KBM-7 (cell line): ENCODE results near the gene NCLN.

Experiments used
- DNase-seq: peaks from one replicate; pipeline ENCODE4 v3.0.0-alpha.2; 2015
- in situ Hi-C: fragments of 300-500 bp; cut with MboI; formaldehyde crosslinking; loops from 2 replicates; pipeline ENCODE4 v1.14.3; 2020; ENCODE audit warnings: low sequenced_read_pairs, low pct_unique_long_range_greater_than_20kb, mixed read lengths

NCLN gene, protein sequence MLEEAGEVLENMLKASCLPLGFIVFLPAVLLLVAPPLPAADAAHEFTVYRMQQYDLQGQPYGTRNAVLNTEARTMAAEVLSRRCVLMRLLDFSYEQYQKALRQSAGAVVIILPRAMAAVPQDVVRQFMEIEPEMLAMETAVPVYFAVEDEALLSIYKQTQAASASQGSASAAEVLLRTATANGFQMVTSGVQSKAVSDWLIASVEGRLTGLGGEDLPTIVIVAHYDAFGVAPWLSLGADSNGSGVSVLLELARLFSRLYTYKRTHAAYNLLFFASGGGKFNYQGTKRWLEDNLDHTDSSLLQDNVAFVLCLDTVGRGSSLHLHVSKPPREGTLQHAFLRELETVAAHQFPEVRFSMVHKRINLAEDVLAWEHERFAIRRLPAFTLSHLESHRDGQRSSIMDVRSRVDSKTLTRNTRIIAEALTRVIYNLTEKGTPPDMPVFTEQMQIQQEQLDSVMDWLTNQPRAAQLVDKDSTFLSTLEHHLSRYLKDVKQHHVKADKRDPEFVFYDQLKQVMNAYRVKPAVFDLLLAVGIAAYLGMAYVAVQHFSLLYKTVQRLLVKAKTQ

DNA sequence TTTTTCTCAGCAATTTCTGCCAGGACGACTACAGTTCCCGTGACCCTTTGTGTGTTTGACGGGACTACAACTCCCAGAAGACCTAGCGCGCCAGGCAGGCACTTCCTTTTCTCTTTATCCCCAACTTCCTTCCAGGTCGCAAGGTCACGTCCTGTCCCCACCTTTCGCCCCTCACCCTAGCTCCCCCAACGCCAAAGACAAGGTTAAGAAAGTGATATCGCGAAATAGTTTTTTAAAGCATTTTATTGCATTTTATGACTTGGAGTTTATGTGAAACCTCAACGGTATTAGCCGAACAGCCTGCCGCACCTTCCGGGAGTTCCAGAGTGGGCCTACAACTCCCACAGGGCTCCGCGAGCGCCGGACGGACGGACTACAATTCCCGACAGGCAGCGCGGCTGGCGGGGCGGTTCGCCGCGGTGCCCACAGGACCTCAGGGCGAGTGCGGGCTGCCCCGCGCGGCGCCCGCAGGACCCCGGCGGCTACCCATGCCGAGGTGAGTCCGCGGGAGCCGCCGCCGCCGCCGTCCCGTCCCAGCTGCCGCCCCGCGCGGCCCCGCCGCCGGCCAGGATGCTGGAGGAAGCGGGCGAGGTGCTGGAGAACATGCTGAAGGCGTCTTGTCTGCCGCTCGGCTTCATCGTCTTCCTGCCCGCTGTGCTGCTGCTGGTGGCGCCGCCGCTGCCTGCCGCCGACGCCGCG lies at the start of gene NCLN:
Gene NCLN (plus strand): TSS at position 470 of the 699 bp plus-strand sequence. CDS start 101 bp downstream, at position 571.
- in situ Hi-C loops, result no loop called here
- peak; percentile 96 for DNase-seq

DNA sequence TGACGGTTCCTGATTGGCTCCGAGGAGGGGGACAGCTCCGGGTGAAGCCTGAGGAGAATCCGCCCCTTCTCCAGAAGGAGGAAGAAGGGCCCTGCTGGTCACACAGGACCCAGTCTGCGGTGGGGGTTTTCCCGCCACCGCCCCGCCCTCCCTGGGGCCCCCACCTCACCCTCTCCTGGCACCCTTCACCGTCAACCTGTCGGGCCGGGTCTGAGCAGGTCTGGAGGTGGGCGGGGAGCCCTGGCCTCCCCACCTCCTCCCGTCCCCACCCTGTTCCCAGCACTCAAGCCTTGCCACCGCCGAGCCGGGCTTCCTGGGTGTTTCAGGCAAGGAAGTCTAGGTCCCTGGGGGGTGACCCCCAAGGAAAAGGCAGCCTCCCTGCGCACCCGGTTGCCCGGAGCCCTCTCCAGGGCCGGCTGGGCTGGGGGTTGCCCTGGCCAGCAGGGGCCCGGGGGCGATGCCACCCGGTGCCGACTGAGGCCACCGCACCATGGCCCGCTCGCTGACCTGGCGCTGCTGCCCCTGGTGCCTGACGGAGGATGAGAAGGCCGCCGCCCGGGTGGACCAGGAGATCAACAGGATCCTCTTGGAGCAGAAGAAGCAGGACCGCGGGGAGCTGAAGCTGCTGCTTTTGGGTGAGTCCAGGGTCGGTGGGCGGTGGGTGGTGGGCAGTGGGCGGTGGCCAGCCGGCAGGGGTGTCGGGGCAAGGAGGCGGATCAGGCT lies 49.6 kb upstream of the NCLN start, which contains the start of gene GNA15:
Gene GNA15 (plus strand): TSS at position 73 of the 723 bp plus-strand sequence. CDS start 418 bp downstream, at position 491.
- peak; percentile 62 for DNase-seq
- in situ Hi-C loops, result no loop called here

DNA sequence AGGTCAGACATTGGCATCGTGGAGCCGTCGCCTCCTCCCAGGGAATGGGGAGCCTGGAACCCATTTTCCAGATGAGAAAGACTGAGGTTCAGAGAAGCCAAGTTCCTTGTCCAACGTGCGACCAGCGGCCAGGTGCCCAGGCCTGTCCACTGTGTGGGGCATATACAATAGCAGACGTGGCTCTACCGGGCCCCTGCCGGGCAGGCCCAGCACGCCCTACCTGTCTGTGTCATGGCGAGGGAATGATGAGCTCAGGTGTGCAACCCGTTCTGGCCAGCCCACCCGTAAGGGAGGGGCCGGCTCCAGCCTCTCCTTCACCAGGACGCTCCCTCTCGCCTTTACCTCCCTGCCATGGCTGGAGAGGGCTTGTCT lies 49.1 kb upstream of the NCLN start:
- in situ Hi-C loops, result no loop called here
- DNase-seq, result no peak

DNA sequence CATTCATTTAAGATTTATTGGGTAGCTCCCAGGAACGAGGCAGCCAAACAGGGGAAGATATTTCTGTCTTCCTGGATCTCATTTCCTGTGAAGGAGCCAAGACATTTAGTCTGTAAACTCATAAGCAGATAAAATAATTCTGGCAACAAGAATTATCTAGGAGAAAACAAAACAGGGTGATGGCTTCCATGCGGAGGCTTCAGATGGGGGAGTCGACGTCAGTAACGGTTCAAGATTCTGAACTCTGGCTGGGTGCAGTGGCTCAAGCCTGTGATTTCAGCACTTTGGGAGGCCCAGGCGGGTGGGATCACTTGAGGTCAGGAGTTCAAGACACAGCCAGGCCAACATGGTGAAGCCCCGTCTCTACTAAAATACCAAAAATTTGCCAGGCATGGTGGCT lies 48.6 kb upstream of the NCLN start:
- in situ Hi-C loops, result no loop called here
- DNase-seq, result peak; percentile 37

DNA sequence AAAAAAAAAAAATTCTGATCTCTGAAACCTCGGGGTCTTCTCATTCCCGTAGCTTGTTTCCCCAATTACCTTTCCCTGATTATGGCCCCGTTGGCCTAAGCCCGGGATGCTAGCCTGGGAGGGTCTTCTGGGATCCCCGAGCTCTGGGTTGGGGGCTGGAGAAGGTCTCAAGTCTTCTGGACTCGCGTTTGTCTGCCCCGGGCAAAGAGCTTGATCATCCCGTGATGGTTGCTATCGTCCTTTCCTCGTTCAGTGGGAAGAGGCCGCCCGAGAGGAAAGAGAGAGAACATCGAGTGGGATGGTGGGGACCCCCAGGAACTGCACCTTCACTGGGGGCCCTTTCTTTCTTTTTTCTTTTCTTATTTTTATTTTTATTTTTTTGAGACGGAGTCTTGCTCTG lies 47.5 kb upstream of the NCLN start:
- DNase-seq, result no peak
- in situ Hi-C loops, result no loop called here

DNA sequence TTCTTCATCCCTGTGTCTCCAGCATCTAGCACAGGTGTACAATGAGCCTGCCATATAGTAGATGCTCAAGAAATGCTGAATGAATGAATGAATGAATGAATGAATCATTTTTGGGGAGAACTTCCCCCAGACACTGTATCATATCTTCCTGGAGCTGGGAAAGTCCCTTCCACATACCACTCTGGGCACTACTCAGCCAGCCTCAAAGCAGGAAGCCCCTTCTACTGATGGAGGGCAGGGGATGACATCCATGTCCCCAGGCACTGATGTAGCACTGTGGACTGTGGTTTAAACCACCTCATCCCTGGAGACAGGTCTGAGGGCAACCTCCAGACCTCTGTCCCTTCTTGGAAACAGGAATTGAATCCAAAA lies 45.1 kb upstream of the NCLN start:
- no peak for DNase-seq
- in situ Hi-C loops, result no loop called here

DNA sequence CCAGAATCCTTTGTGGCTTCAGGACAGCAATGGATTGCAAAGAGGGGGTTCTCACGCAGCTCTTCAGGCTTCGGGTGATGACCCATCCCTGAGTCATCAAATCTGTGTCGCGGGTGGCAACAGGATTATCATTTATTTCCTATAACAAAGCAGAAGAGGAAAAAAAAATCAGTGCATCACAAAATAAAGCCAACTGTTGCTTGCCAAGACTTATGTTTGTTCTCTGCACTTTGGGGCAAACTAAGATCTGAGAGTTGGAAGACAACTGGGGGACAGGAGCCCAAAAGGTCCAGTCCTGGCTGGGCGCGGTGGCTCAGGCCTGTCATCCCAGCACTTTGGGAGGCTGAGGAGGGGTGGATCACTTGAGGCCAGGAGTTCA lies 43.4 kb upstream of the NCLN start:
- in situ Hi-C loops, result no loop called here
- DNase-seq, result no peak

DNA sequence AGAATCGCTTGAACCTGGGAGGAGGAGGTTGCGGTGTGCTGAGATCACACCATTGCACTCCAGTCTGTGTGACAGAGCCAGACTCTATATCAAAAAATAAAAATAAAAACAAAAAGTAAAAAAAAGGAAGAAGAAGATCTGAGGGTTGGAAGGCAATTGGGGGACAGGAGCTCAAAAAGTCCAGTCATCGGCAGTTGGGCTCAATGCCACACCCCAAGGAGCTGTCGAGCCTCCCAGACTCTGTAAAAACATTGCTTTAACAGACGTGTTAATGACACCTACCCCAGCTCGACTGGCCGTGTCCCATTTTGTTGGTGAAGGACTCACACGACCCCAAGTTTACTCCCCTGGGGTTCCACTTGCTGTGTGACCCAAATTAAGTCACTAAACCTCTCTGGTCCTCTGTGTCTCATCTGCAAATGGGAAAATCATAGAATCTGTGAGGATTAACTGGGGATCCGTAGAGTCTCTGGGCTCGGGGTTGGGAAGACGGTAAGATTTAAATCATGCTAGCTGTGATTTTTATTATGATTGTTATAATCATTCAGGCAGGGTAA lies 42.9 kb upstream of the NCLN start:
- in situ Hi-C loops, result no loop called here
- no peak for DNase-seq

DNA sequence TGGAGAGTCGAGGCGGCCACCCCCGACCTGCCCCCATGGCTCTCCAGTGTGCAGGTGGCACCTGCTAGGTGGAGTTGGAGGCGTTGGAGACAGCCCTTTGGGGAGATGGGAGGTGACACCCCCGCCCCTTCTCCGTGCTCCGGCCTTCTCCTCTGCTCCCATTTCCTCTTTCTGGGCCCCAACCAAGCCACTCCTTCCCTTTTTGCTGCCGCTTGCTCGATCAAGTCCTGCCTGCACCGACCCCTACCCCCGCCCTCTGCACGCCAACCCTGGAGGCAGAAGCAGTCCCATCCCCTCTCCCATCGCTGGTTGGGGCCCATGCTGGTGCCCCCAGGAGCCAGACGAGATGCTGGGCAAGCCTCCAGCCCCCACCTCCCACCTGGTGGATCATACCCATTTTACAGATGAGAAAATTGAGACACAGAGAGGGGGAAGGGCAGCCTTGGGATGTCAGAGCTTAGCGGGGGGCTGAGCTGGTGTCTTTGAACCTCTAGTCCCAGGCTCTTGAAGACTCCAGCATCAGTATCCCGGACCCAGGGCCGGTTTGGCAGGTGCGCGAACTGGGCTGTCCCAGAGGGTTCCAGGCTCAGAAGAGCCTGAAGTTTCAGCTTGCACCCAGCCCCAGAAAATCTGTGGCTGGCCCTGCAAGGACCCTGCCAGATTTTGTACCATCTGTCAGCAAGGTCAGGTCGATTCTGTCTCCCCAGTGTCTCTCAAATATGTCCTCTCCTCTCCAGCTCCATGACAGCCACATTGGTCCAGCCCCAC lies 39.6 kb upstream of the NCLN start:
- in situ Hi-C loops, result no loop called here

DNA sequence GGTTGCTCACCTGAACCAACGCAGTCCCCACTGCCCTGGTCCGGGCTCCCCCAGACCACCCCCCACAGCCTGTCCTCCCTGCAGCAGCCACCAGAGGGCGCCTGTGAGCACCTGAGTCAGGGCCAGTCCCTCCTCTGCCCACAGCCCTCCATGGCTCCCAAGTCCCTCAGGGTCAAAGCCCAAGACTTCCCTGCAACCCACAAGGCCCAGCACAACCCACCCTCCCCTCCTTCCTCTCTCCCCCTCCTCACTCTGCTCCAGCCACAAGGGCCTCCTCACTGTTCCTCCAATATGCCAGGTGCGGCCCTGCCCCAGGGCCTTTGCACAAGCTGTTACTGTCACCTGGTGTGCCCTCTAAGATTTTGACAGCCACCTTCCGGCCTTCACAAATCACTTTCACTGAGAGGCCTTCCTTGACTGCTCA lies 39.0 kb upstream of the NCLN start:
- in situ Hi-C loops, result no loop called here

More for the DNA sequence above, 39.6 kb upstream of the NCLN start:
- DNase-seq, result peak; percentile 92

DNA sequence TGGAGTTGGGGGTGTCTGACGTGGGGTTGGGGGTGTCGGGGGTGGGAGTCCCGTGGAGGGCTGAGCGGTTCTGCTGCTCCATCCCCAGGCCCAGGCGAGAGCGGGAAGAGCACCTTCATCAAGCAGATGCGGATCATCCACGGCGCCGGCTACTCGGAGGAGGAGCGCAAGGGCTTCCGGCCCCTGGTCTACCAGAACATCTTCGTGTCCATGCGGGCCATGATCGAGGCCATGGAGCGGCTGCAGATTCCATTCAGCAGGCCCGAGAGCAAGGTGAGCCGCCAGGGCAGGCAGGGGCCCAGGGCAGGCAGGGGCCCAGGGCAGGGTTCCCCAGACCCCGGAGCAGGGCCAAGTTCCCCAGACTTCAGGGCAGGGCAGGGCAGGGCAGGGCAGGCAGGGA lies 37.2 kb upstream of the NCLN start:
- in situ Hi-C loops, result no loop called here
- no peak for DNase-seq

More for the DNA sequence above, 39.0 kb upstream of the NCLN start:
- DNase-seq, result peak; percentile 64

DNA sequence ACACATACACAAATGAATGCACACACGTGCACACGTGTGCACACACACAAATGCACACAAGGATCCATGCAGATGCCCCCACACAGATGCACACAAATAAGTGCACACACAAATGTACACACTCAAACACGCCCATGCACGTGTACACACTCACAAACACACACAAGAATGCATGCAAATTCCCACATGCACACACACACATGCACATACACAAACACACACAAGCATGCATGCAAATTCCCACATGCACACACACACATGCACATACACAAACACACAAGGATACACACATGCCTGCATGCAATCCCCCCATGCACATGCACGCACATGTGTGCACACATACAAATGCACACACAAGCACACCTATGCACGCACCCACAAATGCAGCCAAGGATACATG lies 36.6 kb upstream of the NCLN start:
- in situ Hi-C loops, result no loop called here
- DNase-seq, result no peak

DNA sequence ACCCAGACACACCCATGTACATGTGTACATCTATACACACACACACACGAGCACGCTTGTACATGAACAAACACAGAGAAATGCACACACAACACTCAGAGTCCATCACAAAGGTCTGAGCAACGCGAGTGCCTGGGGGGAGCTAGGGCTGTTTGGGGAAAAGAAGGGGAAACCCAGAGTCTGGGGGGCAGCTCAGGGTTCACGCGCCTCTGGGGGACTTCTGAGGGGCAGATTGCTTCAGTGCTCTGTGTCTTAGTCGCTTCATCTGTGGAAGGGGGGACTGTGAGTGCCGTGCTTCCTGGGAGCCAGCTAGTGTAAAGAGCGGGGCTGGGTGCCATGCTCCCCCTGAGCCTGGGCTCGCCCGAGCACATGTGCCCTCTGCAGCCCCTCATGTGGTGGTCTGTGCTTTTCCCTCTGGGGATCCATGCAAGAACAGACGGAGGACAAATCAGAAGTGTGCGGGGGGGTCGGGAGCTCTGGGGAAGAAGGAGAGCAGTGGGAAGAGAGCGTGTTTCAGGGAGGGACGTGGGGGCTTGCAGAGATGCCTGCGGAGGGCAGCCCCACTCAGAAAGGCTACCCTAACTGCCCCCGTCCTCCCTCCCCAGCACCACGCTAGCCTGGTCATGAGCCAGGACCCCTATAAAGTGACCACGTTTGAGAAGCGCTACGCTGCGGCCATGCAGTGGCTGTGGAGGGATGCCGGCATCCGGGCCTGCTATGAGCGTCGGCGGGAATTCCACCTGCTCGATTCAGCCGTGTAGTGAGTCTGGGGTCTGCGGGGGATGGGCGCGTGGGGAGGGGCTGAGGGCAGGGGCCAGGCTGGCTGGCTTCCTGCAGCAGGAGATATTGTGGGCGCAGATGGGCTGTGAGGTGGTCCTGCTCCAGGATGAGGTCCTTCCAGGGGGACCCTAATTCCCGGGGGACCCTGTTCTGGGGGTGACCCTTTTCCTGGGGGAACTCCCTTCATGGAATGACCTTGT lies 35.9 kb upstream of the NCLN start:
- in situ Hi-C loops, result no loop called here
- DNase-seq, result no peak

DNA sequence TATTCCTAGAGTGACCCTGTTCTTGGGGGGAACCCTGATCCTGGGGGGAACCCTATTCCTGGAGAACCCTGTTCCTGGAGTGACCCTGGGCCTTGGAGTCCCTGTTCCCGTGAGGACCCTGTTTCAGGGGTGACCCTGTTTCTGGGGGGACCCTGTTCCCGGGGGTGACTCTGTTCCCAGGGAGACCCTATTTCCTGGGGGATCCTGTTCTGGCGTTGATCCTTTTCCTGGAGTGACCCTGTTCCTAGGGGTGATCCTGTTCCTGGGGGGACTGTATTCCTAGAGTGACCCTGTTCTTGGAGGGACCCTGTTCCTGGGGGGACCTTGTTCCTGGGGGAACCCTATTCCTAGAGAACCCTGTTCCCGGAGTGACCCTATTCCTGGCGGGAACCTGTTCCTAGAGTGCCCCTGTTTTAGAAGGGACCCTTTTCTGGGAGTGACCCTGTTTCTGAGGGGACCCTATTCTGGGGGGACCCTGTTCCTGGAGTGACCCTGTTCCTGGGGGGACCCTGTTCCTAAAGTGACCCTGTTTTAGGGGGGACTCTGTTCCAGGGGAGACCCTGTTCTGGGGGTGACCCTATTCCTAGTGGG lies 34.9 kb upstream of the NCLN start:
- in situ Hi-C loops, result no loop called here
- DNase-seq, result no peak

DNA sequence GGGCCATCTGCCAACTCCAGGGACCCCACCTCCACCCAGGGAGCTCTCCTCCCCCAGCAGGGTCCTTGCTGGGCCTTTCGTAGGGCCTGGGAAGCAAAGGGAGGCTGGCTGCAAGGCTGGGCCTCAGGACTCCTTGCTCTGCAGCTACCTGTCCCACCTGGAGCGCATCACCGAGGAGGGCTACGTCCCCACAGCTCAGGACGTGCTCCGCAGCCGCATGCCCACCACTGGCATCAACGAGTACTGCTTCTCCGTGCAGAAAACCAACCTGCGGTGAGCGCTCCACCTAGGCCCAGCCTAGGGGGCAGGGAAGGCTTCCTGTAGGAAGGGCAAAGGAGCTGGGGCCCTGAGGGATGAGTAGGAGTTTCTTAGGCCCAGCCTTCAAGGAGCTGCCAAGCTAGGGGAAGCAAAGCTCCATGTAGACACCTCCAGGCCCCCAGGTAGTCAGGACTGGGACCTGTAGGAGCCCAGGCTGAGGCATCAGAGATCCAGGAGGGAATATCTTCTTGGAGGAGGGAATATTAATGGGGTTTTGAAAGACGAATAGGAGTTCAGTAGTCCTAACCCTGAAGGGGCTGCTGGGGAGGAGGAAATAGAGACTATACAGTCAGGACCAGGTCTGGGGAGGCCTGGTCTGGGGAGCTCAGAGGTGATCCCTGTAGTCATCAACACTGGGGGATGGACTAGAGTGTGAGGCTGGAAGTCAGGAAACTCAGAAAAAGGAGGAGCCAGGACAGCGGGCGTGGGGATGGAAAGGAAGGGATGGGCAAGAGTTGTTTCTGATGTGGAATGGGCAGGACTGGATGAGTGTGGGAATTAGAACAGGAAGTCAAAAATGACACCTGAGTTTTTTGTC lies 33.9 kb upstream of the NCLN start:
- DNase-seq, result no peak
- in situ Hi-C loops, result no loop called here

DNA sequence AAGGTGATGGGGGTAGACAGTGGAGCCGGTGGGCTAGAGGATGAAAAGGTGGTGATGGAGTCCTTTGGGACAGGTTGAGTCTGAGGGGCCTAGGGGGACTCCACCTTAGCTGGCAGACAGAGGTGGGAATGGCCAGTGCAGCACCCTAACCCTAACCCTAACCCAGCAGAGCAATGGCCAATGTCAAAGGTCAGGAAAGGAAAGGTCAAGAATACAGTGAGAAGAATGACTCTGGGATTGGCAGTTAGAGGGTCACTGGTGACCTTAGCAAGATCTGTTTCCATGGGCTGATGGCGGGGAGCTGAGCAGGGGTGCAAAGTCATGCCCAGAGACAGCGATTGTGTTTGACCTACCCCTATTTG lies 33.3 kb upstream of the NCLN start:
- in situ Hi-C loops, result no loop called here
- DNase-seq, result no peak
